Right lobe of liver (tissue), 4 donors: ENCODE results near the gene CDK5.

Experiments
- POLR2A ChIP-seq: fragments of 450-650 bp; IDR thresholded peaks from one replicate; pipeline ENCODE4 v1.6.1; 2017; ENCODE audit warnings: antibody characterized with exemption, mild to moderate bottlenecking
- TF ChIP-seq, protein P1 (sequence below), 4 donors: fragments of 200-600 bp in 3 of 4; fragments of 450-650 bp in 1 of 4; IDR thresholded peaks; one replicate each; pipeline versions ENCODE4 v1.5.1 to v1.8.0; 2016 to 2022; ENCODE audit warnings: antibody characterized with exemption in 4 of 4, mild to moderate bottlenecking in 2 of 4
- donor health status: DM: no; HTN: no; CAD: no.
- donor health status: DM: no; HTN: no; CAD: no.
- donor health status: DM: no; HTN: yes; CAD: no.

DNA sequence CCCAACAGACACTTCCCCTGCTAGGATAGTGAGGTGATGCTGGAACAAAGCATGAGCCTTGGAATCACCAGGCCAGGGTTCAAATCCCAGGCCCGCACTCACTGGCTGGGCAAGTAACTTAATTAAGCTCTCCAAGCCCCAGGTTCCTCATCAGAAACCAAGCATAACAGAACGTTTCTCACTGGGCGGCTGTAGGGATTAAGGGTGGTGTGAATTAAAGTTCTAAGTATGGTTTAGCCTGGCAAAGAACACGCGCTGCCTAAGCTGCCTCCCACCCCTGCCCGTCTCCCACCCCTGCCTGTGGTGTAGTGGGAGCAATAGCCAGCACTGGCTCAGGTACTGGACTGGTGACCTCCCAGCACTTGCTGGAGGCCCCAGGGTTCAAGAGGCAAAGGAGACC is 7.3 kb upstream of the CDK5 start:
- TF ChIP-seq, protein P1, sequence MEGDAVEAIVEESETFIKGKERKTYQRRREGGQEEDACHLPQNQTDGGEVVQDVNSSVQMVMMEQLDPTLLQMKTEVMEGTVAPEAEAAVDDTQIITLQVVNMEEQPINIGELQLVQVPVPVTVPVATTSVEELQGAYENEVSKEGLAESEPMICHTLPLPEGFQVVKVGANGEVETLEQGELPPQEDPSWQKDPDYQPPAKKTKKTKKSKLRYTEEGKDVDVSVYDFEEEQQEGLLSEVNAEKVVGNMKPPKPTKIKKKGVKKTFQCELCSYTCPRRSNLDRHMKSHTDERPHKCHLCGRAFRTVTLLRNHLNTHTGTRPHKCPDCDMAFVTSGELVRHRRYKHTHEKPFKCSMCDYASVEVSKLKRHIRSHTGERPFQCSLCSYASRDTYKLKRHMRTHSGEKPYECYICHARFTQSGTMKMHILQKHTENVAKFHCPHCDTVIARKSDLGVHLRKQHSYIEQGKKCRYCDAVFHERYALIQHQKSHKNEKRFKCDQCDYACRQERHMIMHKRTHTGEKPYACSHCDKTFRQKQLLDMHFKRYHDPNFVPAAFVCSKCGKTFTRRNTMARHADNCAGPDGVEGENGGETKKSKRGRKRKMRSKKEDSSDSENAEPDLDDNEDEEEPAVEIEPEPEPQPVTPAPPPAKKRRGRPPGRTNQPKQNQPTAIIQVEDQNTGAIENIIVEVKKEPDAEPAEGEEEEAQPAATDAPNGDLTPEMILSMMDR (IDR thresholded peaks at IDR 0.05): no peak
- no peak for TF ChIP-seq POLR2A
